ENCODE measurements around the gene CAPN7.

The CAPN7 gene

DNA sequence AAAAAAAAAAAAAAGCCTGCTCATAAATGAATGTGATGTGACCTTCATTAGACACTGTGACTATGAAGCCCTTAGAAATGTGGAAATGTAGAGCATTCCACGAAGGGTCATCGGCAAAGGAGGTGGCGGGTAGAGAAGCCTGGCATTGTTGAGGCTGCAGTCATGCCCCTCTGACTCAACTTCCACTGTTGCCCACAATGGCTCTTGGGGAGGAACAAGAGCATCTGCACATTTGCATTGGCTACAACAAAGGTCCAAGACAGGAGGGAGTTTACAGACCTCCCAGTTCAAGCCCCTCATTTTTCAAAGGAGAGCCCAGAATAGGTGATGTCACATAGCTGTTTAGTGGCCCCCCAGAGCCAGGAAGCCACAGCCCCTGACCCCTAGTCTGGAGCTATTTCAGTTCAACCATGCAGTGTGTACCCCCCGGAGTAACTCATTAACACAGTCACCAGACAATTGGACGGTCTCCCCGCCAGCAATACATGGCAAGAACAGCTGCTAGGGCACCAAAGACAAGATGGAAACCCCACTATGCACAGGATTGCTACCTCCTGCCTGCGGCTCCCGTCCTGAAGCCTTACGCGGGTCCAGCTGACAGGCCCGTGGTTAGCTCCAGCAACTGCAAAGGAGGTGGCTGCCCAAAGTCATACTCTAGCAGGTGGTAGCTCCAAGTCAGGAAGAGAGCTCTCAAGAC, 70.1 kb downstream of the CAPN7 start:
- no peak for DNase-seq (ENCODE audit: low spot score)

DNA sequence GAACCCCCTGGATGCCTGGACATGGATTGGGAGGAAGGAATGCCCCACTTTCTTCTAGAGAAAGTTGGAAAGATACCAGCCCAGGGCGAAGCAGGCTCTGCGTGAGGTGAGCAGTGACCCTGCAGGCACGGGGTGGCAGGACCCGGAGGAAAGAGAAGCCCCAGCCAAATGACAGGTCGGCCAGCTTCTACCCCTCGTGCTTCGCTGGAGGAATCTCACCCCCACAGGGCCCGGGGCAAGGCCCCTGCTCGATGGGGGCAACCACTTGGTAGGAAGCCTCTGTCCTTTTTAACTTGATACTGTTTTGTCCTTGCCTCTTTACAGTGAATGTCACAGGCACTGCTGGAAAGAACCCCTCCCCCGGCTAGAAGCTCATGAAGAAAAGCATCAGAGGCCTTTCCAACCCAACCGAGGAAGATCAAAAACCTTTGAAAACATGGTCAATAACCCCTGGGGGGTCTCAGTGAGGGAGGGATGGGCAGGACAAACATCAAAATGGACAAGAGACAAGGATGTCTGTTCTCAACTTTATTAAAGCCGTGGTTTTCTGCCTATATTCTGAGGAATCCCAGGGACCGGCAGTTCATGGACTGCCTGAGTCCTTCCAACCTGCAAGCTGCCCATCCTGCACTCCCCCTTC, 71.9 kb downstream of the CAPN7 start:
- no peak for DNase-seq (ENCODE audit: low spot score)

DNA sequence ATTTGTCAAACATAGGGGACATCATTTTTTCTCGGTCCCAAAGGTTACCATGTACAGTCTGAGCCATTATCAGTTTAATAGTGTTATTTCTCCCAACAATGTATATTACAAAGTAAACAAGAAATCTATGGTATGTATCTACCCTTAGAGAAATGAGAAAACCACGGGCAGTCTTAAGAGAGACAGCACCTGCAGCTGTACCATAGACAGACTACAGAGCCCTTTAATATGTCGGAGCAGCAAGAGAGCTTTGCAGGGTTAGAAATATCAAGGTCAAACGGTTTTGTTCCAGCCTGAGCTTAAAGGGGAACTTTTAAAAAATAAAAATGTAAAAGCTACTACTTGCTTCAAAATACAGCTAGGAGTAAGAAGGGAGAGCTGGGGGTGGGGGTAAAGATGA, 73.2 kb downstream of the CAPN7 start:
- DNase-seq (ENCODE audit: low spot score): no peak

DNA sequence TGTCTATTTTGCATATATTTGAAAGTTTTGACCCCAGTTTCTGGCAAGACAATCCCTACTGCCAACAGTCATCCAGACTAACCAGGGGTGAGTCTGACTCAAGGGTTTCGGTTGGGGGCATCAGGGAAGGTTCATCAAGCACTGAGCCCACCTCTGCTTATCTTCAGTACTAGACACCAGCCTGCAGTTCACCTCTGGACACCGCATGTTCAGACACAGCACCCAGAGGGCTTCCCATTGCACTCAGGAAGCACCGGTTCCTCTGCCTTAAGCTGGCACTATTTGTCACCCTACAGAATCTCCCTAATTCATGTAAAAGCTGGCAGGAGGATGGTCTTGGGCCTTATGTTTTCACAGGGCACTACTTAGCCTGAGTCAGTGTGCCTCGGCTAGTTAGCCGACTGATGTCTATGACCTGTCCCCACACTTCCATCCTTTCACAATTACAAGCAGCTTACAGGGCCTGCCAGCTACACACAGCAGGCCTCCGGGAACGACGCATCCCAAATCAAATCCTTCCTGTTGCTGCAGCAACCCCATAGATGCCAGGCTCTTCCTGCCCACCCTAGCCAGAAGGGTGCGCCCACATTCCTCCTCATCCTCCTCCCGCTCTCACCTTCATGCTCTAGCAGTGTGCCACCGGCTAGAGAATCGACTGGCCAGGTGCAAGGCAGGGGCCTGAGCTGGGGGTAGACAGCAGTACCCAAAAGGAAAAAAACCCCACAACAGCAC, 73.8 kb downstream of the CAPN7 start:
- DNase-seq (ENCODE audit: low spot score): no peak

DNA sequence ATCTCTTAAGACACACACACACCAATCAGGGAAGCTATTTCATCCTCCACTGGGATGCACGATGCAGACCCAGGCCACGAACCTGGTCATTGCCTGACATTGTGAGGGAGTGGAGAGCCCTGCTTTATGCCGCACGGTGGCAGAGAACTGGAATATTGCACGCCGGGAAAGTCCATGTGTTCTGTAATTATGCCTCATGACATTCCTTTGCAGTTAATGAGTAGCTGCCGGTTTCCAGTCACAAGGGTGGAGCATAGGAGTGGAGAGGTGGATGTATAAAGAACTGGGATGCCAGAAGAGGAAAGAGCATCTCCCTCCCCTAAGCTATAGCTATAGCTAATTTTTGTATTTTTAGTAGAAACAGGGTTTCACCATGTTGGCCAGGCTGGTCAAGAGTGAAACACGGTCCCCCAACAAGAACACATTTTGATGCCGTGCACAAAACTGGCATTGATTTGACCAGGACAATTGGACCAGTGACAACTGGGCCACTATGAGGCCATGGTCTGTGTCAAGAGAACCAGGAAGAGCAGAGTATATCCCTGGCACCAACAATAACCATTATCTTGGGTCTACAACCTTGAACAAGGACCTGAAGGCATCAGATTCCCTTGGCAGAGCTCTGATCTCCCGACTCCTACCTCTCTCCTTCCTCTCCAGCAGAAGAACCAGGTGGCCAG, 74.9 kb downstream of the CAPN7 start:
- DNase-seq (ENCODE audit: low spot score): no peak

DNA sequence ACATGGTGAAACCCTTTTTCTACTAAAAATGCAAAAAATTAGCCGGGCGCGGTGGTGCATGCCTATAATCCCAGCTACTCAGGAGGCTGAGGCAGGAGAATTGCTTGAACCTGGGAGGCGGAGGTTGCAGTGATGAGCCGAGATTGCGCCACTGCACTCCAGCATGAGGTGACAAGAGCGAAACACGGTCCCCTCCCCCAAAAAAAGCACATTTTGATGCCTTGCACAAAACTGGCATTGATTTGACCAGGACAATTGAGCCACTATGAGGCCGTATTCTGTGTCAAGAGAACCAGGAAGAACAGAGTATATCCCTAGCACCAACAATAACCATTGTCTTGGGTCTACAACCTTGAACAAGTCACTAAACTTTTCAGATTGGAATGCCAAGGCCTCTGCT, 75.8 kb downstream of the CAPN7 start:
- no peak for DNase-seq (ENCODE audit: low spot score)

DNA sequence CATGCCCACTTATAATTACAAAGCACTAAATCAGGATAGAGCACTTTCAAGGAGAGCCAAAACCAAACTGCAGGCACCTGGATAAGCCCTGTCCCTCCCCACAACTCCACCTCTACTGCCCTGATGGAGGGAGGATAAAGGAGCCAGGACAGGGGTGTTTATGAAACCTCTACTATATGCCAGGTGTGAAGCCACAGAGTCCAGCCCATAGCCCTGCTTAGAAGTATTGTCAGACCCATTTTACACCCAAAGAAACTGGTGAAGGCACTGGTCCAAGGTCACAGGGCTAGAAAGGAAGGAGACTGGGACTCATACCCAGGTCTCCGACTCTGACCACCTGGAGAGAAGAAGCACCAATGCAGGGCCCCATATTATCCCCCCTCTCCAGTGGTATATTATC, 77.7 kb downstream of the CAPN7 start:
- no peak for DNase-seq (ENCODE audit: low spot score)

DNA sequence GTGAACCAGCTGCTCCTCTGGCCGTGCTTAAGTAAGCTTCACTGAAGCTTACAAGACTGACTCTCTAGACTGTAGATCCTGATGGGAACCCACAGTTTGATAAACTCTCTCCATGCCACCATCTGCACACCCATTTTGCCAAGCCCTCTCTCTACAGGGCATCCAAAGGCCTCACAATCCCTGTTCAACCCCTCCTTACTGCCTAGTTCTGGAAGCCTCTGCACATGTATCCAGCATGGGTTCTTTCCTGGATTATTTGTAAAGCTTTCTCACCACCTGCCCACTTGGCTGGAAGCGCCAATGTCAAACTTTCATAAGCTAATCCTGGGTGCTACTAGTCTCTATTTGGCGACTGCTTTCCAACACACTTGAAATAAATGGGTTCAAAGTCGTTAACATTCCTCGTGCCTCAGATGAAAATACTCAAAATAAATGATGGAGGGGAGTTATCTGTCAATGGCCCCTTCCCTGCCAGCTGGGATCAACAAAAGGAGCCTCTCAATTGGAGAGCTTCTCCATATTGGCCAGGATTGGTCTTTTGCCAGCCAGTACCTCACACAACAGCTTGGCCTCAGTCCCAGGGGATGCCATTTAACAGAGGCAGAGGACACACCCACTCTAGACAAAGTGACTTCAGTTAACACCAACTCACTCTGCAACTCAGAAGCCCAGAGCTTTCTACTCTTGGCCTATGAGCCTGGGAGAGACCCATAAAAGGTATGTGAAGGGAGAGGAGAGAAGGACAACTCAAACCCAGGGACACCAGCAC, 78.3 kb downstream of the CAPN7 start:
- DNase-seq (ENCODE audit: low spot score): no peak

DNA sequence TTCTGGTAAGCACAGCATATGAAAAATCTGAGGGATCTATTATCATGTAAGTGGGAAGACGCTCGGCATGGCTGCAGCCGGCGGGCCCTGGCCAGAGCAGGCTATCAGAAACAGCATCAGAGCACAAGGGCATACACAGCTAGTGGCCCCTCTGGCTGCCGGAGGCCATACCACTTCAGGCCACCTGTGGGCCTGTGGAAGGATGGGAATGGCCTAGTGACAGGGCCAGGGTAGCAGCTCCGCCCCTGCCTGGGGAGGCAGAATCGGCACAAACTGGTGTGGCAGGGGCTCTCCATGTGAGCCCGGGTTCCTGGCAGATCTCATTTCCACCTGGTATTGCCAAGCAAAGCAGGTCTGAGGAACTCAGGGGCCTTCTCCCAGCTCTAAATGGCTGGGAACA, 80.0 kb downstream of the CAPN7 start:
- DNase-seq (ENCODE audit: low spot score): no peak

DNA sequence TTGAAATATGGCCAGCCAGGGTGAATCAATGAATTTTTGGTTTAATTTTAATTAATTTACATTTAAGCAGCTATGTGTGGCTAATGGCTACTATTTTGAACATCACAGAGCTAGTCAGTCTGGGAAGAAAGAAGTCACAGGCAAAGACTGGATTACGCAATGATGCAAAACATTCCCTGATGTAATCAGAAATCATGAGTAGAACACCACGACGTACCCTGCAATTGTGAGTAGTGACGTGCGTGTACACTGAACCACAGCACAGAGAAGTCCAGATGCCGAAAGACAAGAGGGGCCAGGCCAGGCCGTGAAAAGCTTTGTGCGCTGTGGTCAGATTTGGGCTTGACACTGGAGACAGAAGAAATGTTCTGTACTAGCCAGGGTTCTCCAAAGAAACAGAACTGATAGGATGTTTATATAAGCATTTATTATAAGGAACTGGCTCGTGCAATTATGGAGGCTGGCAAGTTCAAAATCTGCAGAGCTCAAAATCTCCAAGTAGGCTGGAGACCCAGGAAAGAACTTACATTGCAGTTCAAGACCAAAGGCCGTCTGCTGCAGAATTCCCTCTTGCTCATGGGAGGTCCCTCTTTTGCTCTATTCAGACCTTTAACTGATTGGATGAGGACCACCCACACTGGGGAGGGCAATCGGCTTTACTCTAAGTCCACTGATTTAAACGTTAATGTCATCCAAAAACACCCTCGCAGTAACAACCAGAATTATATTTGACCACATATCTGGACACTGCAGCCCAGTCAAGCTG, 81.7 kb downstream of the CAPN7 start:
- DNase-seq (ENCODE audit: low spot score): no peak

DNA sequence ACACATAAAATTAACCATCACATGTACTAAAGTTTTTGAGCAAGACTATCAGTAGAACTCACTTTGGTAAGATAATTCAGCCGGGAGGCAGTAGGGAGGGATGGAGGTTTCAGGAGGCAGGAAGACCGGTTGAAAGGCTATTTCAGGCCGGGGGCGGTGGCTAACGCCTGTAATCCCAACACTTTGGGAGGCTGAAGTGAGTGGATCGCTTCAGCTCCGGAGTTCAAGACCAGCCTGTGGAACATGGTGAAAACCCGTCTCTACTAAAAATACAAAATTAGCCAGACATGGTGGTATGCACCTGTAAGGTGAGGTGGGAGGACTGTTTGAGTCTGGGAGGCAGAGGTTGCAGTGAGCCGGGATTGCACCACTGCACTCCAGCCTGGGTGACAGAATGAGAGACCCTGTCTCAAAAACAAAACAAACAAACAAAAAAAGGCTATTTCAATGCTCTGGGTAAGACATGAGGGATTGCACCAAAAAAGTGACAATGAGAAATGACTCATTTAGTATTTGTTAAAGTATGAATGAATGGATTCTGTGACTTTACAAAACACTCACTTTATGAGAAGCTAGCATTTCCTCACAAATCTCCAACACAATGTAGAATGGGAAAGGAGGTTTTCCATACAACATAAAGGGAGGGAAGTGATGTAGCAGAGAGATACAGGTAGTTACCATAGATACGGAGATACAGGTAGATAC, 82.4 kb downstream of the CAPN7 start:
- DNase-seq (ENCODE audit: low spot score): no peak

DNA sequence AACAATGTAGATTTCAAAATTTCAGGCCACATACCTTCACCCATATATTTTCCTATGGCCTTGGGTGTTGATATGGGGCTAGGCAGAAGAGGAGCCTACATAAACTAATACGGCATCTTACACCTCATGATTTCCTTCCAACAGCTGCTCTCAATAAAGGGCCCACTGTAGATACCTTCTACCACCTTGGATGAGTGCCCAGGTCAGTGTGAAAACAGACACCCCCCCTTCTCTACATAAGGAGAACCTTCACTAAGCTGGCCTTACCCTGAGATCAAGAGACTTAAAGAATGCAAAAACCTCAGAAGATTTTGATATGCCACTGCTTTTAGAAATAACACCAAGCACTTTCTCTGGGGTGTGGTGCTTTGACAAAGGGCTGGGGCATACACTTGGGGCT, 83.6 kb downstream of the CAPN7 start:
- DNase-seq (ENCODE audit: low spot score): no peak

DNA sequence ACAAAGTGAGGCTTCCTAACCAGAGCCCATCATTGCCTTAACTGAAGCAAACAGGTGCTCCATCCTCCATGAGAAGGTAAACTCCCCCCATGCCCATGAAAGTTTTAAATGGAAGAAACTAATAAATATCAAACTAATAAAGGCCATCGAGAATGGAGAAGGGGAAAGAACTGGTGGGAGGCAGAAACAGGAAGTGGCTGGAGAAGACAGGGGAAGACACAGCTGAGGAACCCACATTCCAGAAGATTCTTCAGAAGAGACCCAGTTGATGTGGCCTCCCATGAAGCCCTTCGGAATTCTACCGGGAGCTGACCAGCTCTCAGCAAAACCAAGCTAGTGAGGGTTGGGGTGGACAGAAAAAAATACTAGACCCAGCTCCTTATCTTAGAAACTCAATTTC, 84.7 kb downstream of the CAPN7 start:
- no peak for DNase-seq (ENCODE audit: low spot score)

DNA sequence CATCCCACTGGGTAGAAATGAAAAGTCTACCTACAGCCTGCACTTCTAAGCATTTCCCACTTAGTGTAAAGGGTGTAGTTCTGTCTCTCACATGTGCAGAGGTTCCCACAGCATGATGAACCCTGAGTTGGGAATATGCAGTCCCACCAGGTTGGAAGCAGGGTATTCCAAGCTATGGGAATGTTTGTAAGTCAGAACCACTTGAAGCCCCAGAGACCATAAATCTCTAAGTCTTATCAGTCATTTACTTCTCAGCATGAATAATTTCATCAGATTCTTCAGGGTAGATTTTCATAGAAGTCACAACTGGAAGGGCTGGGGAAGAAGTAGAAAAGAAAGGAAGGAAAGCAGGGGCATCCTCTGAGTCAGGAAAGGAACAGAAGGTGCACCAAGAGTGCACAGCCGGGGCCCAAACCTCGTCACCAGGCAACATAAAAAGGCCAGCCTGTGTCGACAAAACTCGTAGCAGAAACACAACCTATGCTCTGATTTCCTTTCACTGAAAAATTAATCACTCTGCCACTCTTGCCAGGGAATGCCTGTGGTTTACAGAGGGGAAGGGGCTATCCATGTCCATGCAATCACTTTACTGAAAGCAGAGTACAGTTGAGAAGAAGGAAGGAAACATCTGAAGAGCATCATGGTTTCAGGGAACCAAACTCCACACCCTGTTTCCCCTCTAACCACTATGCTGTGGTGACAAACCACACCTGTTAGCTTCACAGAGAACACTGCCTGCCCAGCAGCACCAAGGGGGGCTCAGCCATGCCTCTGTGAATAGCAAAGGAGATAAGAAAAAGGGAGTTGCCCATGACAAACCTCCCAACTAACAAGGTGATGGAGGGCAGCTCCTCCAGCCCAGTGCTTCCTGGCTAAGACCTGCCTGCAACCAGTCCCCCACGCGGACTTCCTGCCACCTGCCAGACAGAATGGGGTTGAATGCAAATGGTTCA, 85.8 kb downstream of the CAPN7 start:
- peak; percentile 70 for DNase-seq (ENCODE audit: low spot score)

DNA sequence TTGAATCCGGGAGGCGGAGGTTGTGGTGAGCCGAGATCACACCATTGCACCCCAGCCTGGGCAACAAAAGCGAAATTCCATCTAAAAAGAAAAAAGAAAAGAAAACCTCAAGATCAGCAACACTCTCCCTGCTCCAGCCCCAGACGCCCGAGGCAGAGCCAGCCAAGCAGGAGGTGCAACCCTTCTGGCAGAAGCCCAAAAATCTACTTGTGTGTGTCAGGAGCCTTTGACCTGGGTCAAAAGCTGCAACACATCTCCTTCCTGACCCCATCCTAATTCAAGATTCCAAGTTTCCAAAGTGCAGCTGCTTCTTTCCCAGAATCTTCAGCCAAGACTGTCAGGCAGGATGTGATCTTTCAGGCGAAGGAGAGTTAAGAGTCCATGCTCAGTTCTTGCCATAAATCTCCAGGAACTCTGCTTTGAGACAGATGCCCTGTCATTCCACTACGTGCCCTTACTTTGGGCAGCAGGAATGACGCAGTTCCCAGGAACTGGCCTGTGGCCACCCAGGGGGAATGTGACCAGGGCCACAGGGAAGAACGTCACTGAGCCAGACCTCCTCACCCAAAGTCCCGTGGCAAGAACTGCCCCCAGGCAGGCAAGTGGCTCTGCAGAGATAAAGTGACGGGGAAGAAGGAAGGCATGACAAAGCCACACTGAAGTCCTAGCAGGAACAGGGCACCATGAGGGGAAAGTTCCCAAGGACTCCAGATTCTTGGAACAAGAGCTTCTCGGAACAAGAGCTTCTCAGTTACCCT, 86.9 kb downstream of the CAPN7 start:
- no peak for DNase-seq (ENCODE audit: low spot score)

DNA sequence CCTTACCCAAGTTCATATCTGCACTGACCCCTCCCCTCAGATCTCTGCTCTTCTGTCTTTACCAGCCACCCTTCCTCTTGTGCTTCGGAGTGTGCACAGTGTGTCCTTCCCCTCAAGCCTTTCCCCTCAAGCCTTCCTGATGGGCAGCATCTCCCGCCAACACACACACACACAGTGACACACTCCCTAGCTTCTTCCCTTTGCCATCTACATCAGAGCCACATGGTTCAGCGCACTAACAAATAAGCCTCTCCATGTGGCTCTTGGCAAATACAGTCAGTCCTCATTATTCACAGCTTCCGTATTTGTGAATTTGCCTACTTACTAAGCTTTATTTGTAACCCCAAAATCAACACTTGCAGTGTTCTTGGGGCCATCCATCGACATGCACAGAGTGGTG, 88.9 kb downstream of the CAPN7 start:
- DNase-seq (ENCODE audit: low spot score): peak; percentile 47

DNA sequence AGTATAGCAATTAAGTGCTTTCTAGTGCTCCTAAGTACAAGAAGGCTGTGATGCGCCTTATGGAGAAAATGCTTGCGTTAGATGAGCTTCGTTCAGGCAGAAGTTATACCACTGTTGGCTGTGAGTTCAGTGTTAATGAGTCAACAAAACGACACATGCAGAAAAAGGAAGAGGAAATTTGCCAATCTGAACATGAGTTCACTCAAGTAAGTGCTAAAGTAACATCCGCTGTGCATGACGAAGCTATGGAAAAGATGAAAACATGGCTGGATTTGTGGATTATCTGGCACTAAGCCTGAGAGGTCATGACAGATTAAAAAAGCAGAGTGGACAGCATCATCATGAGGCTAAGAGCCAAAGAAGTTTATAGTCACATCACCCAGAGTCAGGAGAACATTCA, 89.5 kb downstream of the CAPN7 start:
- no peak for DNase-seq (ENCODE audit: low spot score)

DNA sequence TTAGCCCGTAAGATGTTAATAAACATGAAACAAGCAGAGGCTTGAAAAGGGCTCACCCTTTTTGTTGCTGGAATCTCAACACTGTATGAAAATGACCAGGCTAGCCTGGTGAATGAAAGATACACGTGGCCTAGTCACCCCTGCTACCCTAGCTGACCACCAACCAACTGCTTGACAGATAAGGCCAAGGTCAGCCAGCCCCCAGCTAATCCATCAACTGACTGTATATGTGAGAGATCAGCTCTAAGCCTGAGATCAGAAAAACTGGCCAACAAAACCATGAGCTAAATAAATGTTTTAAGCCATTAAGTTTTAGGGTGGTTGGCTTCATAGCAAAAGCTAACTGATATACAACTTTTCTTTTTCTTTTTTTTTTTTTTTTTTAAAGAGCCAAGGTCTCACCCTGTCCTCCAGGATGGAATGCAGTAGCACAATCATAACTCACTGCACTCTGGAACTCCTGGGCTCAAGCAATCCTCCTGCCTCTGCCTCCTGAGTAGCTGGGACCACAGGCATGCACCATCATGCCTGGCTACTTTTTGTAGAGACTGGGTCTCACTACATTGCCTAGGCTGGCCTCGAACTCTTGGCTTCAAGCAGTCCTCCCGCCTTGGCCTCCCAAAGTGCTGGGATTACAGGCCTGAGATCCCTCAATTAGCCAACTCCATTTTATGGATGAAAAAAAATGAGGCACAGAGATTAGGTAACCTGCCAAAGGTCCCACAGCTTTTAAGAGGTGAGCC, 91.7 kb downstream of the CAPN7 start:
- DNase-seq (ENCODE audit: low spot score): no peak

Measured in germinal center (tissue), 1 donor.